Measurements from ENCODE around the gene TOR4A. TPM values are rescaled to one million over a fixed set of nuclear protein-coding genes. Genes with fewer than 3 reads are reported as not detected.
"Not testable (repeated sequence)": the region's sequence is repeated elsewhere in the genome, so short reads cannot be mapped to it uniquely, and the experiment has no call there.

TOR4A gene
- total and polyA plus RNA-seq, 4 experiments from 2014 or later = 0.46 to 2.1 (median 1.4) TPM

DNA sequence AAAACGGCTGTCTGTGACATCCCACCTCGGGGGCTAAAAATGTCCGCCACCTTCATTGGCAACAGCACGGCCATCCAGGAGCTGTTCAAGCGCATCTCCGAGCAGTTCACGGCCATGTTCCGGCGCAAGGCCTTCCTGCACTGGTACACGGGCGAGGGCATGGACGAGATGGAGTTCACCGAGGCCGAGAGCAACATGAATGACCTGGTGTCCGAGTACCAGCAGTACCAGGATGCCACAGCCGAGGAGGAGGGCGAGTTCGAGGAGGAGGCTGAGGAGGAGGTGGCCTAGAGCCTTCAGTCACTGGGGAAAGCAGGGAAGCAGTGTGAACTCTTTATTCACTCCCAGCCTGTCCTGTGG, 34.3 kb upstream of the TOR4A start:
- H3K9me3 Mint-ChIP-seq; H3K4me3 ChIP-seq (ENCODE audit: low read length in 2 of 2); H3K9me3 ChIP-seq (ENCODE audit: control insufficient read depth in 1 of 2, low read length in 2 of 2); DNase-seq; H3K27me3 Mint-ChIP-seq; H3K27ac ChIP-seq (ENCODE audit: low read depth, low read length); H3K27me3 ChIP-seq (ENCODE audit: insufficient read depth, low read length): not testable (repeated sequence)
- CTCF ChIA-PET (ENCODE audit: partially characterized antibody) = interaction anchor here (2.5 kb wide), 1 partner anchor 11 kb away, joined by 7 read pairs; the partner anchor contains the start of gene NELFB
- Mint-ChIP-seq H3K27ac (peak overlapping the region in 2 of 7 donors; percentile 61 to 86), H3K36me3 (peaks cover 10 to 12% of the 10 kb centered on the region in 2 donors), H3K4me3 (peak overlapping the region in 5 of 8 donors; percentile 8 to 80 (median 32)), H3K4me1 (peaks cover 6 to 37% (median 22%) of the 10 kb centered on the region in 4 donors)
- intact Hi-C loops (cut with micrococcal nuclease) = loop anchor here (5.0 kb wide), 1 partner anchor 364 kb away; the partner anchor contains the start of gene ARRDC1
- H3K36me3 ChIP-seq (ENCODE audit: insufficient read depth, low read length) = peaks cover 18% of the 10 kb centered on the region
- H3K4me1 ChIP-seq (ENCODE audit: insufficient read depth, low read length) = peaks cover 28% of the 10 kb centered on the region
- POLR2A ChIA-PET (ENCODE audit: partially characterized antibody) = interaction anchor here (0.6 to 10.3 kb wide), 6 partner anchors 11 to 1134 kb away, joined by 3 to 260 read pairs (median 26); partner anchors contain the start of genes CYSRT1, NELFB, RNF208 and STPG3

DNA sequence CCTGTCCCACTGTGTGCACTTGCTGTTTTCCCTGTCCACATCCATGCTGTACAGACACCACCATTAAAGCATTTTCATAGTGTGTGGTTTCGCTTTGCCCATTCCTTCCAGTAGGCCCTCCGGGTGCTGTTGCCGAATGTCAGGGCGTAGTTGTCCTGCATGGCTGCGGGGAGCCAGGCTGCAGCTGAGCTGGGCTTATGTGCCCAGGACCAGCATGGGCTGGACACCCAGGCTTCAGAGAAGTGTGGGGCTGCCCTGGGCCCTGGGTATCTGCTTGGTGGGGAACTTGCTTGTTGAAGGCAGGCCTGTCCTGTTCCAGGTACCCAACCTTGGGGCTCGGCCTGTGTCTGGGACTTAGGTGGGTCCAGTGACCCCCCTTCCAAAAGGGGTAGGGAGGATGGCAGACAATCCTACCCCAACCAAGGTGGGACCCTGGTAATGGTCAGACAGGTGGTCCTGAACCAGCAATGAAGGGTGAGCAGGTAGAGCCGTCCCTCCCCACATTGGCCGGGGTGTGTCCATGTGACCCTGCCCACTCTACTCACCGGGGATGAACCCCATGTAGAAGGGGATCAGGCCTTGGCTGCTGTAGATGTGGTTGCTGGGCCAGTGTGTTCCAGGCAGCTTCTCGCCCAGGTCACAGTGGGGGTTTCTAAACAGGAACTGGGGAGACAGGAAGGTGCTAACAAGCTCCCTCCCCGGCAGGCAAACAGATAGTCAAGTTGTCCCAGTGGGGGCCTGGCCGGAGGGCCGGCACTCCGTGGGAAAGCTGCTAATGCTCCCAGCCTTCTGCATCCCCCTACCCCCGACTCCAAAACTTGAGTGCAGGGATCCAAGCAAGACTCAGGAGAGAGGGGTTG, 33.7 kb upstream of the TOR4A start:
- Mint-ChIP-seq H3K27ac (peak overlapping the region in 4 of 7 donors; percentile 41 to 86 (median 69)), H3K4me1 (peaks cover 6 to 35% (median 22%) of the 10 kb centered on the region in 4 donors), H3K27me3 (peaks cover 0 to 2% of the 10 kb centered on the region in 2 donors), H3K4me3 (peak overlapping the region in 6 of 8 donors; percentile 8 to 80 (median 41)), H3K9me3 (peaks cover 0 to 9% (median 0%) of the 10 kb centered on the region in 8 donors), H3K36me3 (peaks cover 10 to 12% of the 10 kb centered on the region in 2 donors)
- H3K4me3 ChIP-seq (ENCODE audit: low read length in 2 of 2) = no peak overlapping the region
- no peaks in the 10 kb centered on the region for H3K27me3 ChIP-seq (ENCODE audit: insufficient read depth, low read length)
- H3K36me3 ChIP-seq (ENCODE audit: insufficient read depth, low read length) = peaks cover 18% of the 10 kb centered on the region
- no peak for DNase-seq
- ChIA-PET POLR2A (ENCODE audit: partially characterized antibody) (interaction anchor here (0.6 to 10.3 kb wide), 5 partner anchors 10 to 116 kb away, joined by 3 to 260 read pairs (median 36); partner anchors contain the start of genes CYSRT1, NELFB, RNF208 and STPG3), CTCF (ENCODE audit: partially characterized antibody) (interaction anchor here (0.6 to 2.5 kb wide), 2 partner anchors 10 to 25 kb away, joined by 3 to 7 read pairs; partner anchors contain the start of gene NELFB)
- H3K9me3 ChIP-seq (ENCODE audit: control insufficient read depth in 1 of 2, low read length in 2 of 2) = no peaks in the 10 kb centered on the region
- intact Hi-C loops (cut with micrococcal nuclease) = loop anchor here (5.0 kb wide), 1 partner anchor 363 kb away; the partner anchor contains the start of gene ARRDC1
- peaks cover 25% of the 10 kb centered on the region for H3K4me1 ChIP-seq (ENCODE audit: insufficient read depth, low read length)
- no peak overlapping the region for H3K27ac ChIP-seq (ENCODE audit: low read depth, low read length)

DNA sequence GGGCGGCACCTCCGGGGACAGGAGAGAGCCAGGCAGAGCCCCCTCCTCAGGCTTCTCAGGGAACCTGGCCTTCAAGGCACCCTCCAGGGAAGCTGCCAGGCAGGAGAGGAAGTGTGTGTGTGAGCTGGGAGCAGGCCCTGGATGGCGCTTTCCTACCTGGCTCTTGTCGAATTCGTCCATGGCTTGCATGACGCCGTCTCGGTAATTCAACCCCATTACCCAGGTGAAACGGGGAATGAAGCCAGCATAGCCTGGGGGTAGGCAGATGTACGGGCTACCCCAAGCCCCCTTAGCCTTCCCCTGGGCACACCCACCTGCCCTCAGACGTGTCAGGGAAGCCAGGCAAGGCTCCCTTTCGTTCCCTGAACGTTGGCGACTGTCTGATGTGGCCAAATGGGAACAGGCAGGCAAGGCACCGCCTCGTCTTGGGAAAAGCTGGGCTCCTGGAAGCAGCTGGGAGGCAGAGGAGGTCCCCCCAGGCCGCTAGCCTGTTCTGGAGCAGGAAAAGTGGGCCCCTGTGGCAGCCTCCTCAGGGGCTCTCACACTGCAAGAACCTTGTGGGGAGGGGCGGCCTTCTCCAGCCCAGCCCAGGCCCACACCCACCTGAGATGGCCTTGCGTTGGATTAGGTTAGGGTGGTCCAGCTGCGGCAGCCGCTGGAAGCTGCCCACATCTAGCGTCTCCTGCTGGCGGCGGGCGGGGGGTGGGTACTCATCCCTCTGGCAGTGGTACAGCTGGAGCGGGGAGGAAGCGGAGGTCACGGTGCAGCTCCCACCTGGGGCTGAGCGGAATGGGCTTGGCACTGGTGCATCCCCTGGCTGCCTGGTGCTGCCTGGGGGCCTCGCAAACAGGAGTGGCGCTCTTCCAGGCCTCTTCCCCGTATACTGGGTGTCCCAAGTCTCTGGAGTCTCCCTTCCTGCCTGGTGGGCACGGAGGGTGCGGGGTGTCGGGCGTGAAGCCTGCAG, 32.8 kb upstream of the TOR4A start:
- POLR2A ChIA-PET (ENCODE audit: partially characterized antibody) = interaction anchor here (0.8 to 10.3 kb wide), 4 partner anchors 9 to 115 kb away, joined by 3 to 260 read pairs (median 31); partner anchors contain the start of genes CYSRT1, NELFB, RNF208 and STPG3
- Histone ChIP-seq H3K9me3 (ENCODE audit: control insufficient read depth in 1 of 2, low read length in 2 of 2) (no peaks in the 10 kb centered on the region), H3K27me3 (ENCODE audit: insufficient read depth, low read length) (no peaks in the 10 kb centered on the region), H3K4me1 (ENCODE audit: insufficient read depth, low read length) (peaks cover 18% of the 10 kb centered on the region), H3K36me3 (ENCODE audit: insufficient read depth, low read length) (peaks cover 18% of the 10 kb centered on the region), H3K4me3 (ENCODE audit: low read length in 2 of 2) (no peak overlapping the region), H3K27ac (ENCODE audit: low read depth, low read length) (no peak overlapping the region)
- Mint-ChIP-seq H3K4me3 (peak overlapping the region in 1 of 8 donors; percentile 26), H3K9me3 (peaks cover 0 to 9% (median 0%) of the 10 kb centered on the region in 8 donors), H3K4me1 (peaks cover 6 to 28% (median 20%) of the 10 kb centered on the region in 4 donors), H3K36me3 (peaks cover 10 to 11% of the 10 kb centered on the region in 2 donors), H3K27me3 (peaks cover 0 to 2% of the 10 kb centered on the region in 2 donors), H3K27ac (peak overlapping the region in 2 of 7 donors; percentile 41 to 86)
- CTCF ChIA-PET (ENCODE audit: partially characterized antibody) = interaction anchor here (0.6 to 1.3 kb wide), 3 partner anchors 8 to 110 kb away, joined by 3 to 5 read pairs (median 3); no protein-coding TSS in a partner anchor
- intact Hi-C loops (cut with micrococcal nuclease) = loop anchor here (5.0 kb wide), 1 partner anchor 363 kb away; the partner anchor contains the start of gene ARRDC1
- no peak for DNase-seq

DNA sequence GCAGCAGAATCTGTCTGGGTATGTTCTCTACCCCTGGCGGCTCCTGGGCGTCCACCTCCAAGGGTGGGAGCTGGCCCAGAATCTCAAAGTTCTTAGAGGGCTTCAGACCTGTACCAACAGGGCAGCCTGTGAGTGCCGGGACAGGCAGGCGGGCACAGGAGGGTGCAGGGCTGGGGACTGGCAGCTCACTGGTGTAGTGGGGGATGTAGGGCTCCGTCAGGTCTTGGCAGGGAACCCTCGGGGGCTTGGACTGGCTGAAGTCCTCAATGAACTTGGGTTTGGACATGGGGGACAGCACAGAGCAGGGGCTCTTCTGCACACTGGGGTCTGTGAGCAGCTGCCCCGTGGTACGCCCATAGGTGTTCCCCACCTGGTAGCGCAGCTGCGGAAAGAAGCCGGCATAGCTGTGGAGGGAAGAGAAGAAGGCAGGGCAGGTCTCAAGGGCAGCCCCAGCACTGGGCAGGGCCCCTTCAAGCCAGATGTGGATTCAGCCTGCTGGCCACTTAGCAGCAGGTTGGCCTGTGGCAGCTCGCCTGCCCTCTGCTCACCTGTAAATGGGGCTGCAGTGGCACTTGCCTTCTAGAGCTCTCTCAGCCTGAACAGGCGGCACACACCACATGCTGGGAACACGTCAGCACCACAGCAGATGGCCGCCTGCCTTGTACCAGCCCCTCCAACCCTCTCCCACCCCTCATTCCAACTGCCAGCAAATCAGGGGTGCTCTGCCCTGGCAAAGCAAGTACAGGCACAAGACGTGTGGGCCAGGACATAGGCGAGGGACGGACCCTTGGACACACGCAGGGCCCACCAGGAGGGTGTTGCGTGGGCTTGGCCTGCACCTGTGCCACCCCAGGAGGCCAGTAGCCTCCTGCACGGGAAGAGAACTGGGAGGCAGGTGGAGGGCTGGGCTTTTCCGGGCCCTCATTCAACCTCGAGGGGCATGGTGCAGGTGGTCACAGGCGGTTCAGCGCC, 31.8 kb upstream of the TOR4A start:
- DNase-seq = peak in 1 of 5 donors; percentile 38
- peaks cover 6 to 27% (median 19%) of the 10 kb centered on the region in 4 donors for H3K4me1 Mint-ChIP-seq
- CTCF ChIA-PET (ENCODE audit: partially characterized antibody) = interaction anchor here (1.3 kb wide), 1 partner anchor 9 kb away, joined by 5 read pairs; no protein-coding TSS in a partner anchor
- POLR2A ChIA-PET (ENCODE audit: partially characterized antibody) = interaction anchor here (0.8 to 10.3 kb wide), 2 partner anchors 9 to 30 kb away, joined by 3 to 260 read pairs; partner anchors contain the start of genes NELFB and STPG3
- H3K4me3 Mint-ChIP-seq = no peak overlapping the region
- peaks cover 16% of the 10 kb centered on the region for H3K4me1 ChIP-seq (ENCODE audit: insufficient read depth, low read length)
- H3K27ac ChIP-seq (ENCODE audit: low read depth, low read length) = no peak overlapping the region
- H3K9me3 Mint-ChIP-seq = peaks cover 0 to 9% (median 0%) of the 10 kb centered on the region in 8 donors
- H3K27me3 ChIP-seq (ENCODE audit: insufficient read depth, low read length) = no peaks in the 10 kb centered on the region
- intact Hi-C loops (cut with micrococcal nuclease) = no loop called here
- peak overlapping the region in 2 of 7 donors; percentile 42 to 44 for H3K27ac Mint-ChIP-seq
- H3K4me3 ChIP-seq (ENCODE audit: low read length in 2 of 2) = no peak overlapping the region
- H3K9me3 ChIP-seq (ENCODE audit: control insufficient read depth in 1 of 2, low read length in 2 of 2) = no peaks in the 10 kb centered on the region
- peaks cover 18% of the 10 kb centered on the region for H3K36me3 ChIP-seq (ENCODE audit: insufficient read depth, low read length)
- peaks cover 0 to 2% of the 10 kb centered on the region in 2 donors for H3K27me3 Mint-ChIP-seq
- H3K36me3 Mint-ChIP-seq = peaks cover 10 to 11% of the 10 kb centered on the region in 2 donors

DNA sequence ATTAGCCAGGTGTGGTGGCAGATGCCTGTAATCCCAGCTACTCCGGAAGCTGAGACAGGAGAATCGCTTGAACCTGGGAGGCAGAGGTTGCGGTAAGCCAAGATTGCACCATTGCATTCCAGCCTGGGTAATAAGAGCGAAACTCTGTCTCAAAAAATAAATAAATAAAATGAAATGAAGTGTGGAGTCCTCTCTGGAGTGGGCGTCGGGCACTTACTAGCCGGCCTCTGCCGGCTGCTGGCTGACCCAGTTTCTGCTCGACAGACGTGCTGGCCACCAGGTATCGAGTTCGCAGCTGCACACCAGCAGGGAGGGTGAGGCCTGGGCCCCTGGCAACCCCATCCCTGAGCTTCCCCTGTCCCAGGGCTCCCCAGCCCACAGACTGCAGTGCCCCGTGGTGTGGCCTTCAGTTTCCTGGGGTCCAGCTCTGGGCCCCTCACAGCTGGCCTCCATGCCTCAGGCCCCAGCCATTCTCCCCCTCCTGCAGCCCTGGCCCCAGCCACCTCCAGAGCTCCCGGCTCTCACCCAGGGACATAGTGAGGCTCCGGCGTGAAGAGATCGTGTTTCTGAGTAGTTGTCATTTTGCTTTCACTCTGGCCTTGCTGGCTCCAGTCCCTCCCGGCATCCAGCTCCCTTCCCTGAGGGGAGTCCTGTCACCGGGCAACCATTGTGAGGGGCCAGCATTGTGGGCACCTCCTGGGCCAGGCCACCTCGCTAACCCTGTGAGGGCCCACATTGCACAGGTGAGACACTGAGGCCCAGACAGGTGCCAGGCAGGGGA, 30.2 kb upstream of the TOR4A start:
- H3K4me3 Mint-ChIP-seq = no peak overlapping the region
- DNase-seq = peak in 1 of 5 donors; percentile 27
- Histone ChIP-seq H3K4me1 (ENCODE audit: insufficient read depth, low read length) (peaks cover 10% of the 10 kb centered on the region), H3K27me3 (ENCODE audit: insufficient read depth, low read length) (no peaks in the 10 kb centered on the region), H3K4me3 (ENCODE audit: low read length in 2 of 2) (no peak overlapping the region), H3K9me3 (ENCODE audit: control insufficient read depth in 1 of 2, low read length in 2 of 2) (no peaks in the 10 kb centered on the region), H3K36me3 (ENCODE audit: insufficient read depth, low read length) (peaks cover 15% of the 10 kb centered on the region), H3K27ac (ENCODE audit: low read depth, low read length) (no peak overlapping the region)
- H3K36me3 Mint-ChIP-seq = peaks cover 6 to 8% of the 10 kb centered on the region in 2 donors
- H3K27me3 Mint-ChIP-seq = no peaks in the 10 kb centered on the region
- intact Hi-C loops (cut with micrococcal nuclease) = no loop called here
- CTCF ChIA-PET (ENCODE audit: partially characterized antibody) = interaction anchor here (1.4 kb wide), 1 partner anchor 11 kb away, joined by 6 read pairs; no protein-coding TSS in a partner anchor
- H3K4me1 Mint-ChIP-seq = peaks cover 5 to 21% (median 13%) of the 10 kb centered on the region in 4 donors
- H3K9me3 Mint-ChIP-seq = peaks cover 0 to 5% (median 0%) of the 10 kb centered on the region in 8 donors
- POLR2A ChIA-PET (ENCODE audit: partially characterized antibody) = interaction anchor here (1.2 kb wide), 1 partner anchor 47 kb away, joined by 4 read pairs; the partner anchor contains the start of gene TPRN
- peak overlapping the region in 1 of 7 donors; percentile 40 for H3K27ac Mint-ChIP-seq
